Natural killer cell (primary cell): ENCODE data around the gene SIPA1L3. TPM values are rescaled to one million over a fixed set of nuclear protein-coding genes. Genes with fewer than 3 reads are reported as not detected.
A peak's percentile ranks its signal among the peaks of the same experiment; 100 is the strongest.

Source experiments
- ATAC-seq, 3 donors: fragments of 150-1000 bp in 2 of 3; fragments of 200-7000 bp in 1 of 3; cut with Tn5 transposase; 1 replicate in 1 of 3; 2 replicates in 2 of 3; pipeline ENCODE4 v1.10.0; 2021; ENCODE audit warnings: mild to moderate bottlenecking in 2 of 3, moderate library complexity in 2 of 3
- DNase-seq, 2 donors: peaks; one replicate each; pipeline versions ENCODE4 v3.0.0 to v3.0.0-alpha.2; 2013 to 2021; ENCODE audit warnings: mixed read lengths in 1 of 2
- H3K27ac ChIP-seq: one replicate; pipeline ENCODE4 v1.5.1; 2013; ENCODE audit warnings: mild to moderate bottlenecking, low read length
- H3K27me3 ChIP-seq: one replicate; pipeline ENCODE4 v1.6.1; 2013; ENCODE audit warnings: low read length; ENCODE audit not compliant: control insufficient read depth, insufficient read depth
- H3K36me3 ChIP-seq: one replicate; pipeline ENCODE4 v1.6.1; 2013; ENCODE audit warnings: low read length; ENCODE audit not compliant: control insufficient read depth, insufficient read depth
- H3K4me1 ChIP-seq: one replicate; pipeline ENCODE4 v1.6.1; 2013; ENCODE audit warnings: low read length; ENCODE audit not compliant: control insufficient read depth, insufficient read depth
- H3K4me3 ChIP-seq: one replicate; pipeline ENCODE4 v1.5.1; 2013; ENCODE audit warnings: low read length
- H3K9me3 ChIP-seq: one replicate; pipeline ENCODE4 v1.6.1; 2013; ENCODE audit warnings: low read length; ENCODE audit not compliant: control insufficient read depth, insufficient read depth
- H3K27ac Mint-ChIP-seq, 2 donors: one replicate each; pipeline ENCODE4 v1.8.0; 2022; ENCODE audit warnings: mild to moderate bottlenecking in 2 of 2, mixed read lengths in 2 of 2, moderate library complexity in 1 of 2
- H3K27me3 Mint-ChIP-seq, 2 donors: one replicate each; pipeline ENCODE4 v1.8.0; 2022; ENCODE audit warnings: low read depth in 2 of 2, mixed read lengths in 2 of 2
- H3K36me3 Mint-ChIP-seq: one replicate; pipeline ENCODE4 v1.8.0; 2022; ENCODE audit warnings: mixed read lengths
- H3K4me1 Mint-ChIP-seq, 2 donors: one replicate each; pipeline ENCODE4 v1.8.0; 2022; ENCODE audit warnings: mixed read lengths in 2 of 2
- H3K4me3 Mint-ChIP-seq: one replicate; pipeline ENCODE4 v1.8.0; 2022; ENCODE audit warnings: mild to moderate bottlenecking, moderate library complexity, mixed read lengths
- H3K9me3 Mint-ChIP-seq, 2 donors: one replicate each; pipeline ENCODE4 v1.8.0; 2022; ENCODE audit warnings: mixed read lengths in 2 of 2
- WGBS: methylation state at CpG from one replicate; pipeline ENCODE4 v1.1.7; 2013; ENCODE audit warnings: missing lambda C conversion rate; ENCODE audit not compliant: insufficient coverage; 5-methylcytosine and 5-hydroxymethylcytosine counted together
- intact Hi-C: fragments of 100-400 bp; cut with micrococcal nuclease; formaldehyde crosslinking; loops from one replicate; pipeline ENCODE4 v1.14.2; 2022
- total RNA-seq, 4 donors: library from RNA; stranded (reverse); fragments of 120-200 nt in 1 of 4; gene quantifications; one replicate each; pipeline versions ENCODE4 v1.2.3 to v1.2.4, GENCODE V29; 2013 to 2022
- TF ChIP-seq, protein P1 (sequence below): fragments of 200-600 bp; IDR thresholded peaks from one replicate; pipeline ENCODE4 v1.8.0; 2022; ENCODE audit warnings: antibody characterized with exemption

Gene SIPA1L3
- total RNA-seq, 3 donors from 2014 or later (not counting 1 experiment from before 2014, with no cell fraction given): 34.4 to 35.8 (median 35.4) TPM

DNA sequence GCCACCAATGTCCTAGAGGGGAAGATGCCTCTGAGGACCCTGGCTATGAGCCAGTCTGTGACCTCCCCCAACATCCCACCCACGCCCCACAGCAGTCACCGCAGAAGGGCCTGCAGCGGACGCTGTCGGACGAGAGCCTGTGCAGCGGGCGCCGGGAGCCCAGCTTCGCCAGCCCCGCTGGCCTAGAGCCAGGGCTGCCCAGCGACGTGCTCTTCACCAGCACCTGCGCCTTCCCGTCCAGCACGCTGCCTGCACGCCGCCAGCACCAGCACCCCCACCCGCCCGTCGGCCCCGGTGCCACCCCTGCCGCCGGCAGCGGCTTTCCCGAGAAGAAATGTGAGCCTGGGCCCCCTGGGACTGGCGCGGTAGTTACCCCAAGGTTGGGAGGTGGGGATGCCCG is 286.4 kb downstream of the SIPA1L3 start:
- H3K27ac ChIP-seq: no peak overlapping the region
- H3K9me3 ChIP-seq: no peaks in the 10 kb centered on the region
- Mint-ChIP-seq H3K4me3 (no peak overlapping the region), H3K4me1 (peaks cover 4 to 8% of the 10 kb centered on the region in 2 donors), H3K9me3 (no peaks in the 10 kb centered on the region), H3K27ac (no peak overlapping the region), H3K36me3 (no peaks in the 10 kb centered on the region), H3K27me3 (no peaks in the 10 kb centered on the region)
- peaks cover 3% of the 10 kb centered on the region for H3K36me3 ChIP-seq
- intact Hi-C loops: no loop called here
- TF ChIP-seq, protein P1, sequence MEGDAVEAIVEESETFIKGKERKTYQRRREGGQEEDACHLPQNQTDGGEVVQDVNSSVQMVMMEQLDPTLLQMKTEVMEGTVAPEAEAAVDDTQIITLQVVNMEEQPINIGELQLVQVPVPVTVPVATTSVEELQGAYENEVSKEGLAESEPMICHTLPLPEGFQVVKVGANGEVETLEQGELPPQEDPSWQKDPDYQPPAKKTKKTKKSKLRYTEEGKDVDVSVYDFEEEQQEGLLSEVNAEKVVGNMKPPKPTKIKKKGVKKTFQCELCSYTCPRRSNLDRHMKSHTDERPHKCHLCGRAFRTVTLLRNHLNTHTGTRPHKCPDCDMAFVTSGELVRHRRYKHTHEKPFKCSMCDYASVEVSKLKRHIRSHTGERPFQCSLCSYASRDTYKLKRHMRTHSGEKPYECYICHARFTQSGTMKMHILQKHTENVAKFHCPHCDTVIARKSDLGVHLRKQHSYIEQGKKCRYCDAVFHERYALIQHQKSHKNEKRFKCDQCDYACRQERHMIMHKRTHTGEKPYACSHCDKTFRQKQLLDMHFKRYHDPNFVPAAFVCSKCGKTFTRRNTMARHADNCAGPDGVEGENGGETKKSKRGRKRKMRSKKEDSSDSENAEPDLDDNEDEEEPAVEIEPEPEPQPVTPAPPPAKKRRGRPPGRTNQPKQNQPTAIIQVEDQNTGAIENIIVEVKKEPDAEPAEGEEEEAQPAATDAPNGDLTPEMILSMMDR: no peak
- ATAC-seq (no peak), DNase-seq (no peak)
- no peaks in the 10 kb centered on the region for H3K27me3 ChIP-seq
- no peaks in the 10 kb centered on the region for H3K4me1 ChIP-seq
- H3K4me3 ChIP-seq: no peak overlapping the region
- 98% methylated on average over 29 of the region's 29 CpGs for WGBS

DNA sequence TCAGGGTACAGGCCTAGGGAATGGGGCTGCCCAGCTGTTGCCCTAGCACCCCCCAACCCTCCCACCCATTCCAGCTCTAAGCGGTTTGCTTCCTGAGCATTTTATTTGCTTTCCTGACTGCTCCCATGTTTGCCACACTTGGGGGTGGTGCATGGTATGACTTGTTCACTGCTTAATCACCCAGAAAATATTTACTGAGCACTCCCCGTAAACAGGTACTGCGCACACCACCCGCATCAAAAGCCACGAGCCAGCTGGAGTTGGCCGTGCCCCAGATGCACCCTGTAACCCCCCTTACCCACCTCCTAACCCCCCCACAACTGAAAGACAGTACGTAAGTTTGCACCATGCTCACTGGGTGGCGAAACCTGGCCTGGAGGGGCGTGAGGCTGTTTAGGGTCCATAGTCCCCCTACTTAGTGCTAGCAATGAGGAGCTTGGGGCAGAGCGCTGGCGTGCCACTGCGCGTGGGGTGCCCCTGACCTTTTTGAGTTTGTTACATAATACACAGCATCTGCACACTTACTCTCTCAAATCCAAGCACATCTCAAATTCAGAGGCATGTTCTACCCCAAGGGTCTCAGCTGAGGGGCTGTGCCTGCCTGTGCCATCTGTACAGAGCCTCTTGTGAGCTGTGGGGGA is 287.2 kb downstream of the SIPA1L3 start:
- intact Hi-C loops: no loop called here
- no peak for DNase-seq
- Mint-ChIP-seq H3K27me3 (no peaks in the 10 kb centered on the region), H3K9me3 (no peaks in the 10 kb centered on the region), H3K4me1 (peaks cover 4 to 8% of the 10 kb centered on the region in 2 donors), H3K4me3 (no peak overlapping the region), H3K36me3 (no peaks in the 10 kb centered on the region), H3K27ac (no peak overlapping the region)
- TF ChIP-seq, protein P1: no peak
- H3K4me3 ChIP-seq: no peak overlapping the region
- H3K36me3 ChIP-seq: peaks cover 3% of the 10 kb centered on the region
- no peak for ATAC-seq
- H3K4me1 ChIP-seq: no peaks in the 10 kb centered on the region
- no peaks in the 10 kb centered on the region for H3K9me3 ChIP-seq
- H3K27me3 ChIP-seq: no peaks in the 10 kb centered on the region
- WGBS: 86% methylated on average over 12 of the region's 13 CpGs
- no peak overlapping the region for H3K27ac ChIP-seq

DNA sequence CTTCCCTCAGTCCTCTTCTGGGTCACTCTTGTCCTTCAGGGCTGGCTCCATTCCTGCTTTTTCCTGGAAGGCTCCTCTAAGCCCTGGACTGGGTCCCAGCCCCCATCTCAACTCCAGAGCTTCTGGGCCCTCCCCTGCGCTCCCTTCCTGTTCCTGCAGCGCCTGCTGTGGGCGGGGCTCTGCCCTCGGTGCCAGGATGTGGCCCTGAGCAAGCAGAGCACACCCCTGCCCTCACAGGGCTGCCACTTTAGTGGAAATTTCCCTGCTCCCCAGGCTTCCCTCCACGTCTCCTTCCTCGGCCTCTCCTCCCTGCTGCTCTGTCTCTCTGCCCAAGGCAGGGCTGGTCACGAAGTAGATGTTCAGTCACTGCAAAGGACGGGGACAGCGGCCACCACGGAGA is 288.2 kb downstream of the SIPA1L3 start:
- no peaks in the 10 kb centered on the region for H3K27me3 ChIP-seq
- no peak for DNase-seq
- intact Hi-C loops: no loop called here
- TF ChIP-seq, protein P1: no peak
- H3K4me1 ChIP-seq: no peaks in the 10 kb centered on the region
- ATAC-seq: no peak
- Mint-ChIP-seq H3K27me3 (no peaks in the 10 kb centered on the region), H3K27ac (no peak overlapping the region), H3K4me3 (no peak overlapping the region), H3K9me3 (no peaks in the 10 kb centered on the region), H3K36me3 (no peaks in the 10 kb centered on the region), H3K4me1 (peaks cover 4 to 8% of the 10 kb centered on the region in 2 donors)
- H3K9me3 ChIP-seq: no peaks in the 10 kb centered on the region
- WGBS: 82% methylated on average over 10 of the region's 10 CpGs
- H3K4me3 ChIP-seq: no peak overlapping the region
- H3K36me3 ChIP-seq: peaks cover 3% of the 10 kb centered on the region
- no peak overlapping the region for H3K27ac ChIP-seq

DNA sequence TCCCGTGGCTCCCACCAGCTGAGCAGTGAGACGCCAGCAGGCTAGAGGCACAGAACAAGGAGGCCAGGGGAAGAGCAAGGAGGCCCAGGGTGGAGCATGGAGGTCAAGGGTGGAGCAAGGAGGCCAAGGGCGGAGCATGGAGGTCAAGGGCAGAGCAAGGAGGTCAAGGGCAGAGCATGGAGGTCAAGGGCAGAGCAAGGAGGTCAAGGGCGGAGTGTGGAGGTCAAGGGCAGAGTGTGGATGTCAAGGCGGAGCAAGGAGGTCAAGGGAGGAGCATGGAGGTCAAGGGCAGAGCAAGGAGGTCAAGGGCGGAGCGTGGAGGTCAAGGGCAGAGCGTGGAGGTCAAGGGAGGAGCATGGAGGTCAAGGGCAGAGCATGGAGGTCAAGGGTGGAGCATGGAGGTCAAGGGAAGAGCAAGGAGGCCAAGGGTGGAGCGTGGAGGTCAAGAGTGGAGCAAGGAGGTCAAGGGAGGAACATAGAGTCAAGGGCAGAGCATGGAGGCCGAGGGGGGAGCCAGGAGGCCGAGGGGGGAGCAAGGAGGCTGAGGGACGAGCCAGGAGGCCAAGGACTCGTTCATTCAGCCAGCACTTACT is 289.3 kb downstream of the SIPA1L3 start:
- H3K4me1 Mint-ChIP-seq: peaks cover 4 to 8% of the 10 kb centered on the region in 2 donors
- TF ChIP-seq, protein P1: no peak
- Histone ChIP-seq H3K36me3 (peaks cover 3% of the 10 kb centered on the region), H3K27me3 (no peaks in the 10 kb centered on the region), H3K4me3 (no peak overlapping the region), H3K4me1 (no peaks in the 10 kb centered on the region), H3K9me3 (no peaks in the 10 kb centered on the region), H3K27ac (no peak overlapping the region)
- no peaks in the 10 kb centered on the region for H3K9me3 Mint-ChIP-seq
- H3K27ac Mint-ChIP-seq: peak overlapping the region in 1 of 2 donors; percentile 4
- no peak for ATAC-seq
- intact Hi-C loops: no loop called here
- DNase-seq: no peak
- H3K4me3 Mint-ChIP-seq: no peak overlapping the region
- no peaks in the 10 kb centered on the region for H3K27me3 Mint-ChIP-seq
- H3K36me3 Mint-ChIP-seq: peaks cover 2% of the 10 kb centered on the region
- WGBS: 95% methylated on average over 13 of the region's 13 CpGs
